ENCODE measurements around the gene ADGRG4. TPM values are rescaled to one million over a fixed set of nuclear protein-coding genes. Genes with fewer than 3 reads are reported as not detected.
"Not testable (repeated sequence)": the region's sequence is repeated elsewhere in the genome, so short reads cannot be mapped to it uniquely, and the experiment has no call there.

The ADGRG4 gene
- polyA plus RNA-seq, 1 donor = 7.9 TPM

GRCh38 chrX:136423724-136424123 is 123.0 kb downstream of the ADGRG4 start:
- Histone ChIP-seq H3K4me1 (ENCODE audit: control insufficient read depth, insufficient read depth, low read length) (no peaks in the 10 kb centered on the region), H3K27ac (ENCODE audit: low read length) (no peak overlapping the region), H3K9me3 (ENCODE audit: control insufficient read depth, low read depth, low read length) (no peaks in the 10 kb centered on the region), H3K27me3 (ENCODE audit: control insufficient read depth, insufficient read depth, low read length) (no peaks in the 10 kb centered on the region), H3K4me3 (ENCODE audit: low read length) (no peak overlapping the region), H3K36me3 (ENCODE audit: control insufficient read depth, insufficient read depth, low read length) (no peaks in the 10 kb centered on the region)
- WGBS (ENCODE audit: insufficient coverage, low lambda C conversion rate) = no CpG with 5 or more reads among the region's 2 CpGs
- no peak for DNase-seq

GRCh38 chrX:136425996-136426395 is 125.2 kb downstream of the ADGRG4 start:
- H3K4me3 ChIP-seq (ENCODE audit: low read length) = no peak overlapping the region
- H3K9me3 ChIP-seq (ENCODE audit: control insufficient read depth, low read depth, low read length) = no peaks in the 10 kb centered on the region
- no CpG with 5 or more reads among the region's 2 CpGs for WGBS (ENCODE audit: insufficient coverage, low lambda C conversion rate)
- H3K4me1 ChIP-seq (ENCODE audit: control insufficient read depth, insufficient read depth, low read length) = no peaks in the 10 kb centered on the region
- DNase-seq = no peak
- H3K27me3 ChIP-seq (ENCODE audit: control insufficient read depth, insufficient read depth, low read length) = no peaks in the 10 kb centered on the region
- H3K27ac ChIP-seq (ENCODE audit: low read length) = no peak overlapping the region
- H3K36me3 ChIP-seq (ENCODE audit: control insufficient read depth, insufficient read depth, low read length) = no peaks in the 10 kb centered on the region

GRCh38 chrX:136431625-136432024 is 130.9 kb downstream of the ADGRG4 start:
- Histone ChIP-seq H3K27ac (ENCODE audit: low read length) (no peak overlapping the region), H3K4me1 (ENCODE audit: control insufficient read depth, insufficient read depth, low read length) (no peaks in the 10 kb centered on the region), H3K36me3 (ENCODE audit: control insufficient read depth, insufficient read depth, low read length) (no peaks in the 10 kb centered on the region), H3K27me3 (ENCODE audit: control insufficient read depth, insufficient read depth, low read length) (no peaks in the 10 kb centered on the region), H3K4me3 (ENCODE audit: low read length) (no peak overlapping the region), H3K9me3 (ENCODE audit: control insufficient read depth, low read depth, low read length) (no peaks in the 10 kb centered on the region)
- WGBS (ENCODE audit: insufficient coverage, low lambda C conversion rate) = no CpG with 5 or more reads among the region's 1 CpG
- no peak for DNase-seq

GRCh38 chrX:136437774-136438173 is 137.0 kb downstream of the ADGRG4 start:
- no peaks in the 10 kb centered on the region for H3K36me3 ChIP-seq (ENCODE audit: control insufficient read depth, insufficient read depth, low read length)
- WGBS (ENCODE audit: insufficient coverage, low lambda C conversion rate) = no CpG with 5 or more reads among the region's 2 CpGs

GRCh38 chrX:136438192-136438591 is 137.4 kb downstream of the ADGRG4 start:
- H3K27ac ChIP-seq (ENCODE audit: low read length) = no peak overlapping the region
- no peaks in the 10 kb centered on the region for H3K4me1 ChIP-seq (ENCODE audit: control insufficient read depth, insufficient read depth, low read length)
- H3K9me3 ChIP-seq (ENCODE audit: control insufficient read depth, low read depth, low read length) = no peaks in the 10 kb centered on the region
- no peak overlapping the region for H3K4me3 ChIP-seq (ENCODE audit: low read length)
- DNase-seq = no peak
- WGBS (ENCODE audit: insufficient coverage, low lambda C conversion rate) = no CpG with 5 or more reads among the region's 3 CpGs
- H3K36me3 ChIP-seq (ENCODE audit: control insufficient read depth, insufficient read depth, low read length) = no peaks in the 10 kb centered on the region
- no peaks in the 10 kb centered on the region for H3K27me3 ChIP-seq (ENCODE audit: control insufficient read depth, insufficient read depth, low read length)

More at GRCh38 chrX:136437774-136438173, 137.0 kb downstream of the ADGRG4 start:
- Histone ChIP-seq H3K27ac (ENCODE audit: low read length) (no peak overlapping the region), H3K4me1 (ENCODE audit: control insufficient read depth, insufficient read depth, low read length) (no peaks in the 10 kb centered on the region), H3K9me3 (ENCODE audit: control insufficient read depth, low read depth, low read length) (no peaks in the 10 kb centered on the region), H3K4me3 (ENCODE audit: low read length) (no peak overlapping the region), H3K27me3 (ENCODE audit: control insufficient read depth, insufficient read depth, low read length) (no peaks in the 10 kb centered on the region)
- no peak for DNase-seq

- not testable (repeated sequence) for H3K27me3 ChIP-seq (ENCODE audit: control insufficient read depth, insufficient read depth, low read length); H3K36me3 ChIP-seq (ENCODE audit: control insufficient read depth, insufficient read depth, low read length); H3K9me3 ChIP-seq (ENCODE audit: control insufficient read depth, low read depth, low read length); H3K4me1 ChIP-seq (ENCODE audit: control insufficient read depth, insufficient read depth, low read length); H3K4me3 ChIP-seq (ENCODE audit: low read length); H3K27ac ChIP-seq (ENCODE audit: low read length); DNase-seq
- WGBS (ENCODE audit: insufficient coverage, low lambda C conversion rate) = no CpG with 5 or more reads among the region's 18 CpGs
Measured at GRCh38 chrX:136445674-136446073, 144.9 kb downstream of the ADGRG4 start.

- WGBS (ENCODE audit: insufficient coverage, low lambda C conversion rate) = no CpG with 5 or more reads among the region's 6 CpGs
Measured at GRCh38 chrX:136446208-136446607, 145.4 kb downstream of the ADGRG4 start.

GRCh38 chrX:136447308-136447707 is 146.5 kb downstream of the ADGRG4 start:
- no peak overlapping the region for H3K4me3 ChIP-seq (ENCODE audit: low read length)
- no peaks in the 10 kb centered on the region for H3K9me3 ChIP-seq (ENCODE audit: control insufficient read depth, low read depth, low read length)
- no CpG with 5 or more reads among the region's 2 CpGs for WGBS (ENCODE audit: insufficient coverage, low lambda C conversion rate)

More at GRCh38 chrX:136446208-136446607, 145.4 kb downstream of the ADGRG4 start:
- H3K27ac ChIP-seq (ENCODE audit: low read length) = no peak overlapping the region
- H3K4me1 ChIP-seq (ENCODE audit: control insufficient read depth, insufficient read depth, low read length) = no peaks in the 10 kb centered on the region
- no peaks in the 10 kb centered on the region for H3K9me3 ChIP-seq (ENCODE audit: control insufficient read depth, low read depth, low read length)
- no peak overlapping the region for H3K4me3 ChIP-seq (ENCODE audit: low read length)
- DNase-seq = no peak
- H3K27me3 ChIP-seq (ENCODE audit: control insufficient read depth, insufficient read depth, low read length) = no peaks in the 10 kb centered on the region
- H3K36me3 ChIP-seq (ENCODE audit: control insufficient read depth, insufficient read depth, low read length) = no peaks in the 10 kb centered on the region

GRCh38 chrX:136447968-136448367 is 147.2 kb downstream of the ADGRG4 start:
- Histone ChIP-seq H3K9me3 (ENCODE audit: control insufficient read depth, low read depth, low read length) (no peaks in the 10 kb centered on the region), H3K27ac (ENCODE audit: low read length) (no peak overlapping the region), H3K36me3 (ENCODE audit: control insufficient read depth, insufficient read depth, low read length) (no peaks in the 10 kb centered on the region), H3K4me3 (ENCODE audit: low read length) (no peak overlapping the region), H3K4me1 (ENCODE audit: control insufficient read depth, insufficient read depth, low read length) (no peaks in the 10 kb centered on the region), H3K27me3 (ENCODE audit: control insufficient read depth, insufficient read depth, low read length) (no peaks in the 10 kb centered on the region)
- DNase-seq = no peak

More at GRCh38 chrX:136447308-136447707, 146.5 kb downstream of the ADGRG4 start:
- H3K4me1 ChIP-seq (ENCODE audit: control insufficient read depth, insufficient read depth, low read length) = no peaks in the 10 kb centered on the region
- no peak overlapping the region for H3K27ac ChIP-seq (ENCODE audit: low read length)
- H3K36me3 ChIP-seq (ENCODE audit: control insufficient read depth, insufficient read depth, low read length) = no peaks in the 10 kb centered on the region
- H3K27me3 ChIP-seq (ENCODE audit: control insufficient read depth, insufficient read depth, low read length) = no peaks in the 10 kb centered on the region
- DNase-seq = no peak

- Histone ChIP-seq H3K36me3 (ENCODE audit: control insufficient read depth, insufficient read depth, low read length) (no peaks in the 10 kb centered on the region), H3K9me3 (ENCODE audit: control insufficient read depth, low read depth, low read length) (no peaks in the 10 kb centered on the region), H3K27ac (ENCODE audit: low read length) (no peak overlapping the region), H3K4me1 (ENCODE audit: control insufficient read depth, insufficient read depth, low read length) (no peaks in the 10 kb centered on the region), H3K4me3 (ENCODE audit: low read length) (no peak overlapping the region), H3K27me3 (ENCODE audit: control insufficient read depth, insufficient read depth, low read length) (no peaks in the 10 kb centered on the region)
- DNase-seq = no peak
- WGBS (ENCODE audit: insufficient coverage, low lambda C conversion rate) = no CpG with 5 or more reads among the region's 8 CpGs
Measured at GRCh38 chrX:136450050-136450830, 149.5 kb downstream of the ADGRG4 start.

- no peak for DNase-seq
- no CpG with 5 or more reads among the region's 5 CpGs for WGBS (ENCODE audit: insufficient coverage, low lambda C conversion rate)
- no peaks in the 10 kb centered on the region for H3K9me3 ChIP-seq (ENCODE audit: control insufficient read depth, low read depth, low read length)
Measured at GRCh38 chrX:136452614-136453013, 151.9 kb downstream of the ADGRG4 start.

More at GRCh38 chrX:136452614-136453013, 151.9 kb downstream of the ADGRG4 start:
- Histone ChIP-seq H3K36me3 (ENCODE audit: control insufficient read depth, insufficient read depth, low read length) (no peaks in the 10 kb centered on the region), H3K27ac (ENCODE audit: low read length) (no peak overlapping the region), H3K4me1 (ENCODE audit: control insufficient read depth, insufficient read depth, low read length) (no peaks in the 10 kb centered on the region), H3K27me3 (ENCODE audit: control insufficient read depth, insufficient read depth, low read length) (no peaks in the 10 kb centered on the region), H3K4me3 (ENCODE audit: low read length) (no peak overlapping the region)
